Measurements from ENCODE around the gene C16orf78.

DNA sequence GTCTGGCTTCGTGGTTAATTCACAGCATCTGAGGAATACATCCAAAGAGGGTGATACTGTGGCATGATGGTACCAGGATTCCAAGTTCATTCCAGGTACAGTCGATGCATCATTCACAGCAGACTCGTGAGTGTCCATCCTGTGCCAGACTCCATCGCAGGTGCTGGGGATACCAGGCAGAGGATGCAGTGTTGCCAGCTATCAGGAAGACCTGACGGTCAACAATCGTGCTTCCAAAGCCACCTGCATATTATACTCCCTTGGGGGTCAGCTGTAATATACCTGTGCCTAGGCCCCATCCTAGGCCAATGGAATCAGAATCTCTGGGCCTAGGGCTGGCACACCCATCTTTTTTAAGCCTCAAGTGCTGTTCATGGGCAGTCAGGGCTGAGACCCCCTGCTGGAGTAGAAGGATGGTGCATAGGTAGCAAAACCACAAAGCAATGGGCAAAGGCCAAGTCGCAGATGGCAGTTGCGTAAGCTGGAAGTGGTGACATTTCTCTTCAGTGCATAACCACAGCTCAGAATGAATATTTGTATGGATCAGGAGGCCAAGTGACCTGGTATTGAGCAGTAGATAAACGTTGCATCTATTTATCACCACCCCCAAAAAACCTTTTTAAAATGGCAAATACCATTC, 42.9 kb upstream of the C16orf78 start:
- no peak for TF ChIP-seq EZH2 (IDR thresholded peaks at IDR 0.05; ENCODE audit: borderline replicate concordance, low read depth, low read length, poor library complexity, severe bottlenecking)
- TF ChIP-seq, protein P1, sequence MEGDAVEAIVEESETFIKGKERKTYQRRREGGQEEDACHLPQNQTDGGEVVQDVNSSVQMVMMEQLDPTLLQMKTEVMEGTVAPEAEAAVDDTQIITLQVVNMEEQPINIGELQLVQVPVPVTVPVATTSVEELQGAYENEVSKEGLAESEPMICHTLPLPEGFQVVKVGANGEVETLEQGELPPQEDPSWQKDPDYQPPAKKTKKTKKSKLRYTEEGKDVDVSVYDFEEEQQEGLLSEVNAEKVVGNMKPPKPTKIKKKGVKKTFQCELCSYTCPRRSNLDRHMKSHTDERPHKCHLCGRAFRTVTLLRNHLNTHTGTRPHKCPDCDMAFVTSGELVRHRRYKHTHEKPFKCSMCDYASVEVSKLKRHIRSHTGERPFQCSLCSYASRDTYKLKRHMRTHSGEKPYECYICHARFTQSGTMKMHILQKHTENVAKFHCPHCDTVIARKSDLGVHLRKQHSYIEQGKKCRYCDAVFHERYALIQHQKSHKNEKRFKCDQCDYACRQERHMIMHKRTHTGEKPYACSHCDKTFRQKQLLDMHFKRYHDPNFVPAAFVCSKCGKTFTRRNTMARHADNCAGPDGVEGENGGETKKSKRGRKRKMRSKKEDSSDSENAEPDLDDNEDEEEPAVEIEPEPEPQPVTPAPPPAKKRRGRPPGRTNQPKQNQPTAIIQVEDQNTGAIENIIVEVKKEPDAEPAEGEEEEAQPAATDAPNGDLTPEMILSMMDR (conservative IDR thresholded peaks at IDR 0.05; ENCODE audit: low read depth, low read length) = no peak

All from A673 (cell line).